ENCODE data around the gene CXCR6.

The CXCR6 gene

DNA sequence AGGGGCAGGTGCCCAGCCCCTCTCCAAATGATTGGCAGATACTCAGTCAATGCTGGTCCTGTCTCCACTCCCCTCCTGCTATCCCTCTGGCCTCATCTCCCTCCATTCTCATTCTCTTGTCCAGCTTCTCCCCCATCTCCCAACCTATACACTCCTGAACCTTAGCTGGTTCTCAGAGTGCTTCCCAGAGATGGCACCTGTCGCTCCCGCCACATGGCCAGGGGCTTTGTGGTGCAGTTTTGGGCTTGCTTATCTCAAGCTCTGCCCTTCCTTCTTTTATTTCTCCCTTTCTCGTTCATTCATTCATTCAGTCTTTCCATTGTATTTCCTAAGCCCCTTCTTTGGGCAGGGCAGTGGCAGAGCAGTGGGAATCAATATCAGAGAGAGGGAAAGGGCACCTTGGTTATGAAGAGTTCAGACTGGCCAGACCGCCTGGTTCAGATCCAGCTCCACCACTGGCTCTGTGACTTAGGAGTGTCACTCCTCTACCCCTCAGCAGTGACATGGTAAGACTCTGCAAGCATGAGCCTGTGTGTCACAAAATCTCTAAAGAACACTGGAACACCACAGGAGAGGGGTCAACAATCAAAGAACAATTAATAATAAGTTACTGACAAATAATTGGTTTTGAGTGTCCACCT is 20.2 kb upstream of the CXCR6 start:
- DNase-seq: no peak

GRCh38 chr3:45923755-45924154 is 19.5 kb upstream of the CXCR6 start:
- DNase-seq: no peak

- DNase-seq: no peak
Measured at GRCh38 chr3:45927881-45928280, 15.4 kb upstream of the CXCR6 start.

- DNase-seq: peak; percentile 82
Measured at GRCh38 chr3:45929042-45929679, 14.1 kb upstream of the CXCR6 start.

- DNase-seq: no peak
Measured at GRCh38 chr3:45931496-45931895, 11.8 kb upstream of the CXCR6 start.

DNA sequence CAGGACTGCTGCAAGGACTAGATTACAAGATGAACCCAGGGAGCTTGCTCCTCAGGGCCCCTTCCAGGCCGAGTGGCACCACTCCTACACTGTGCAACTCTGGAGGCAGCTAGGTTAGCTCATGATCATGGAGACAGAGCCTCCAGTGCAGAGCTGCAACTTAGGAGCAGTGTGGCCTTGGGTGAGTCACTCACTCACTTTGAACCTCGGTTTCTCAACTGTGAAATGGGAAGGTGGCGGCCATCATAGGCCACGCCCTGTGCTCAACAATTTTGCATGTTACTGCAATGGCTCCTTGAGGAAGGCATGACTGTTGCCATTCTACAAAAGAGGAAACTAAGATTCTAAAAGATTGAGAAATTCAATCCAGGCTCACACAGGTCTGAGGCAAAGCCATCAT is 11.2 kb upstream of the CXCR6 start:
- no peak for DNase-seq

- no peak for DNase-seq
Measured at GRCh38 chr3:45933591-45933990, 9.7 kb upstream of the CXCR6 start.

GRCh38 chr3:45936261-45936660 is 7.0 kb upstream of the CXCR6 start:
- DNase-seq: no peak

DNA sequence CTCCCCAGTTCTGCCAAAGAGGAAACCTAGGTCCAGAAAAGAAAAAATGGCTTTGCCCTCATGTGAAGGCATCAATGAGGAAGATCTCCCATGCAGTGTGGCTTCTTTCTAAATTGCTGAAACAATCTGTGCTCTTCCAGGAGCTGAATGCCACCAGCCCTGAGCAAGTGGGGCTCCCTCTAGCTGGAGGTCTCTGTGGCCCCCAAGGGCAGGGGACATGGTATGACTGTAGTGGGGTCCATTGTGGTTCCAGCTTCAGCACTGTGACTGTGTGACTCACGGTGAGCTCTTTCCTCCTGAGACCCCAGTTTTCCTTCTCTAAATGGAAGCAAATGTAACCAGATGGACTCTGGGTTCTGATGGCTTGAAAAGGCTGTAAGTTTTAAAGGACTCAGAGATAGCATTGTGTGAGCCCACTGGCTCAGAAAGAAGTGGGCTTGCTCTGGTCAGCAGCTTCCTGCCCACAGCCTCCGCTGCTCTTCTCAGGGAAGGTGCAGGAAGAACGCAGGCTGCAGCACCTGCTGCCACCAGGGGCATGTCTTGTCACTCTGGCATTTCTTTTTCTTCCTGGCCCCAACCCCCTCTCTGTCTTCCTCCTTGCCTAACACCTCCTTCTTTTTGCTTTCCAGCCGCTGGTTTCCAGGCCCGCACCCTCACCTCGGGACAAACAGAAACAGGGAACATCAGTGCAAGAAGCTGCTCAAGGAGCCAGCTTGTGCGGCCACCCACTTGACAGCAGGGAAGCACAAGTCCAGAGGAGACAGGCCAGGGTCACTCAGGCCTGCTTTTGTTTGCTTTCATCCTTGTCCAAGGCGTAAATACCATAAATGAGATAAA is 5.8 kb upstream of the CXCR6 start:
- DNase-seq: no peak

DNA sequence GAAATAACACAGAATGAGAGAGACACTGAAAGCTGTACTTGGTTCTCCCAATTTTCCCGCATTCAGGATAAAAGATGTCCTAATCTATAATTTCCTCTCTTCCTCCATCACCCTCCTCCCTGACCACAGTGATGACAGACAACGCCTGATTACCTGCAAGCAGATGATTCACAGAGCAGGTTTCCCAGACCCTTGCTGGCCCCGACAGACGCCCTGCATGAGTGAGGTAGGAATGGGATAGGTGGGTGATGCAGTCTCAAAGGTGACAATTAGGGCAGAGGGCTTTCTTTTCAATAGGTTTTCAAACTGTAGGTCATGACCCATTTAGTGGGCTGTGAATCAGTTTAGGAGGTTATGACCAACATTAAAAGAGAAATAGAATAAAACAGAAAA is 5.2 kb upstream of the CXCR6 start:
- no peak for DNase-seq

DNA sequence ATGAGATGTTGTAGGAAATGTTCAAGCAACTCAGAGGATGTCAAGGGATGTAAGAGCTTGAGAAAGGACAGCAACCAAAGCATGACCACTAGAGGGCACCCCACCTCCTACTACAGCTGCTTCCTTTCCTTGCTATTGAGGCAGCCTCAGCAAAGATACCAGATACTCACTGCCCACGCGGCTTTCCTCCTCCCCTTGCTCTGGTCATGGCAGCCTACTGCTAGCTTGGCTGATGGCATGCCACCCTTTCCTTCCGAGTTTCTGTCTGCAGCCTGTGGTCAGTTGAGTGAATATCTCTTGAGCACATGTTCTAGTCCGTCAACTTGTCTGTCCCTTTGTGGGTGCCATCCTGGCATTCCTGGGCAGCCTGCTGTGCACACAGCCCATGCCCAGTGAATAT is 4.4 kb upstream of the CXCR6 start:
- peak; percentile 92 for DNase-seq

- no peak for DNase-seq
Measured at GRCh38 chr3:45939341-45939771, 3.9 kb upstream of the CXCR6 start.

GRCh38 chr3:45940004-45940780 is 3.1 kb upstream of the CXCR6 start:
- DNase-seq: no peak

DNA sequence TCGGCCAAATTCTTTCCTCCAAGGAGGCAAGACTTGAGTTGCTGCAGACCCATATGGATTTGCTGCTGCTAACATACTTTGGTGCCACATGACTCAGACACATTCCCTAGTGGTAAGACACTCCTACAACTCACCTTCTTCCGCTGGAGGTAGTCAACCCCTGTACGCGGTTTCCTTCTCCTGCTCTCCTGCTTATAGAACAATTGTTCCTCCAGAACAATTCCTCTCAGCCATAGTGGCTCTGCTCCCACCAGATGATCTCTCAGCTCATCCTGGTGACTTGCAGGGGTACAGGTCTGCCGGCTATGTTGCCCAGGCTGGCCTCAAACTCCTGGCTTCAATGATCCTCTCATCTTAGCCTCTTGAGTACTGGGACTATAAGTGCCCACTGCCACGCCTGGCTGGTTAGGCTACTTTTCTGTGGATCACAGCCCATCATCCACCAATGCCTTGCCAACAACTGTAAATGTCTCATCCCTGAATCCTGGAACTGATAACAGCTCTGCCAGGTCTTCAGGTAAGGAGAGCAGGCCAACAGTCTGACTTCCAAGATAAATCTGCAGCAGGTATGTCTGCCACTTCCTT is 2.4 kb upstream of the CXCR6 start:
- no peak for DNase-seq

DNA sequence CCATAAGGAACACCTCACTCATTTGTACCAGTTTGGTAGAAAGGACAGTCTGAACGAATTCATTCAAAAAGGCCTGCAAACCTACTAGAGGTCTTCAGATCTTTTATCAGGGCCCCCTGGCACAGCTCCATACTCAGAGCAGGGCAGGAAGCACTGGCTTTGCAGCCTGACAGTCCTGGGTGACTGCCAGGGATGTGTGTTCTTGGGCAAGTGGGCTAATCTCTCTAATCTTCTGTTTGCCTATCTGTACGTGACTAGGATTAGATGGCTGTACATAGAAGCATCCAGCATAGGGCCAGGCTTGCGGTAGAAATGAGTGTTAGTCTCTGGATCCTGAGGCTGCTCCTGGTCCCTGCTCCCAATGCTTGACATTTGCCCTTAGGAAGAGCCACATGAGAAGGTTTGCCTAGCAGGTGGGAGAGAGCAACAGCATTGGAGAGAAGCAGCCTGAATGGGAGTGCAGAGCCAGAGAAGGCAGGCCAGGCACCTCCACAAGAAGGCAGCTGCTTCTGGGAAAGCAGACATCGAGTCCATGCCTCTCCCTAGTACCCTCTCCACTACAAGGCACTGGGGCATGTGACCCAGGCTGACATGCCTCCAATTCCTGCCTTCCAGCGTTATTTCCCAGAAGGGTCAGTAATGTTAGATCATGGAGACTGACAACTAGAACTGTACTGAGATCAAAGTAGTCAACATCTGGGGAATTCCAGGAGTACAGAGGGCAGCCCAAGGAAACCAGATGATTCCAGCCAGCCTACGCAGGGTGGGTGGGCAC is 1.0 kb upstream of the CXCR6 start:
- no peak for DNase-seq

- no peak for DNase-seq
Measured at GRCh38 chr3:45944830-45945620, 1.8 kb downstream of the CXCR6 start.

GRCh38 chr3:45946307-45946706 is 3.0 kb downstream of the CXCR6 start:
- no peak for DNase-seq

DNA sequence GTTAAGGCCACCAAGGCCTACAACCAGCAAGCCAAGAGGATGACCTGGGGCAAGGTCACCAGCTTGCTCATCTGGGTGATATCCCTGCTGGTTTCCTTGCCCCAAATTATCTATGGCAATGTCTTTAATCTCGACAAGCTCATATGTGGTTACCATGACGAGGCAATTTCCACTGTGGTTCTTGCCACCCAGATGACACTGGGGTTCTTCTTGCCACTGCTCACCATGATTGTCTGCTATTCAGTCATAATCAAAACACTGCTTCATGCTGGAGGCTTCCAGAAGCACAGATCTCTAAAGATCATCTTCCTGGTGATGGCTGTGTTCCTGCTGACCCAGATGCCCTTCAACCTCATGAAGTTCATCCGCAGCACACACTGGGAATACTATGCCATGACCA is 3.6 kb downstream of the CXCR6 start:
- no peak for DNase-seq

DNA sequence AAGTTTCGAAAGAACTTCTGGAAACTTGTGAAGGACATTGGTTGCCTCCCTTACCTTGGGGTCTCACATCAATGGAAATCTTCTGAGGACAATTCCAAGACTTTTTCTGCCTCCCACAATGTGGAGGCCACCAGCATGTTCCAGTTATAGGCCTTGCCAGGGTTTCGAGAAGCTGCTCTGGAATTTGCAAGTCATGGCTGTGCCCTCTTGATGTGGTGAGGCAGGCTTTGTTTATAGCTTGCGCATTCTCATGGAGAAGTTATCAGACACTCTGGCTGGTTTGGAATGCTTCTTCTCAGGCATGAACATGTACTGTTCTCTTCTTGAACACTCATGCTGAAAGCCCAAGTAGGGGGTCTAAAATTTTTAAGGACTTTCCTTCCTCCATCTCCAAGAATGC is 4.1 kb downstream of the CXCR6 start:
- DNase-seq: no peak

GRCh38 chr3:45948311-45948781 is 5.1 kb downstream of the CXCR6 start:
- no peak for DNase-seq

GRCh38 chr3:45948881-45949280 is 5.6 kb downstream of the CXCR6 start:
- peak; percentile 19 for DNase-seq

Measured in stimulated activated CD8-positive, alpha-beta memory T cell treated with anti-CD3 and anti-CD28 coated beads, Interleukin-4, amount 100 ng/mL, for 48 hours (primary cell).